ENCODE measurements around the gene CACNG5. TPM values are rescaled to one million over a fixed set of nuclear protein-coding genes. Genes with fewer than 3 reads are reported as not detected.

CACNG5 gene
- total RNA-seq, 4 donors from 2014 or later: not detected

- no peak for TF ChIP-seq CTCF (IDR thresholded peaks at IDR 0.05; ENCODE audit: low read depth)
Measured at GRCh38 chr17:66892246-66892645, 57.3 kb downstream of the CACNG5 start.

GRCh38 chr17:66893382-66893781 lies 58.5 kb downstream of the CACNG5 start:
- TF ChIP-seq CTCF (IDR thresholded peaks at IDR 0.05; ENCODE audit: low read depth): no peak

GRCh38 chr17:66893863-66894262 lies 58.9 kb downstream of the CACNG5 start:
- no peak for TF ChIP-seq CTCF (IDR thresholded peaks at IDR 0.05; ENCODE audit: low read depth)

GRCh38 chr17:66897141-66897540 lies 62.2 kb downstream of the CACNG5 start:
- no peak for TF ChIP-seq CTCF (IDR thresholded peaks at IDR 0.05; ENCODE audit: low read depth)

- TF ChIP-seq CTCF (IDR thresholded peaks at IDR 0.05; ENCODE audit: low read depth): no peak
Measured at GRCh38 chr17:66898536-66898935, 63.6 kb downstream of the CACNG5 start.

GRCh38 chr17:66900126-66901010 lies 65.5 kb downstream of the CACNG5 start:
- no peak for TF ChIP-seq CTCF (IDR thresholded peaks at IDR 0.05; ENCODE audit: low read depth)

- no peak for TF ChIP-seq CTCF (IDR thresholded peaks at IDR 0.05; ENCODE audit: low read depth)
Measured at GRCh38 chr17:66903781-66904180, 68.9 kb downstream of the CACNG5 start.
